Measurements from ENCODE around the gene SKIDA1.
A peak's percentile ranks its signal among the peaks of the same experiment; 100 is the strongest.

The SKIDA1 gene

DNA sequence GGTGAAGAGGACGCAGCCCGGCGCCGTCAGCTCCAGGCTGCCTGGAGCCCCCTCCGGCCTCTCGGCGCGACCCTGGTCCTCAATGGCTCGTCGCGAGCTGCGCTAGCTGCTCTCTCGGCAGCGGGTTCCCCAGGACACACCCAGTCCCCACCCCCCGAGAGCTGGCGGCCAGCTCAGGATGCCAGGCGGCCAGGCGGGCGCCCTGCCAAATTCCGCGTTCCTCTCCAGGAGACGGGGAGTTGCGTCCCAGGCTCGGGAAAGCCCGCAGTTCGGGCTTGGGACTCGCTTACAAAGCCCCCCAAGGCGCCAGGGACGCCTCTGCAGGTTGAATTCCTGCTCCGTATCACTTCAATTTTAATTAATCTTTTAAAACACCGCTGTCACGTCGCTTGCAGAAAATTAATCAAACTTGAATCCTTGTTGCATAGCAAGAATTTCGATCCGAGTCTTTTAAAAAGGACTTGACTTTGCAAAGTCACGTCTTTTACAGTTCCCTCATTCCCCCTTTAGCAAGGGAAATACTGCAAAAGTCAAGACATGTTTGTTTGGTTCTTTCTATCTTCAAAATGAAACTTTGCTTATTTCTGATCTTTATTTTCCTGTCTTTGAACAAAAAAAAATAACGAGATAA lies 28.2 kb downstream of the SKIDA1 start:
- peak; percentile 94 for DNase-seq (ENCODE audit: low read depth)
- H3K27me3 ChIP-seq (replicated peaks; ENCODE audit: control insufficient read depth, insufficient read depth, low read length): no peaks in the 10 kb centered on the region
- peak overlapping the region; percentile 92 for H3K4me3 ChIP-seq (ENCODE audit: low read length)
- H3K9ac ChIP-seq (ENCODE audit: low read length): peak overlapping the region; percentile 86
- no peaks in the 10 kb centered on the region for H3K9me3 ChIP-seq (ENCODE audit: control insufficient read depth, low read length)
- no peaks in the 10 kb centered on the region for H3K36me3 ChIP-seq (ENCODE audit: control insufficient read depth, insufficient read depth, low read length, severe bottlenecking)
- H3K4me1 ChIP-seq (ENCODE audit: control insufficient read depth, insufficient read depth, low read length): peaks cover 3% of the 10 kb centered on the region

DNA sequence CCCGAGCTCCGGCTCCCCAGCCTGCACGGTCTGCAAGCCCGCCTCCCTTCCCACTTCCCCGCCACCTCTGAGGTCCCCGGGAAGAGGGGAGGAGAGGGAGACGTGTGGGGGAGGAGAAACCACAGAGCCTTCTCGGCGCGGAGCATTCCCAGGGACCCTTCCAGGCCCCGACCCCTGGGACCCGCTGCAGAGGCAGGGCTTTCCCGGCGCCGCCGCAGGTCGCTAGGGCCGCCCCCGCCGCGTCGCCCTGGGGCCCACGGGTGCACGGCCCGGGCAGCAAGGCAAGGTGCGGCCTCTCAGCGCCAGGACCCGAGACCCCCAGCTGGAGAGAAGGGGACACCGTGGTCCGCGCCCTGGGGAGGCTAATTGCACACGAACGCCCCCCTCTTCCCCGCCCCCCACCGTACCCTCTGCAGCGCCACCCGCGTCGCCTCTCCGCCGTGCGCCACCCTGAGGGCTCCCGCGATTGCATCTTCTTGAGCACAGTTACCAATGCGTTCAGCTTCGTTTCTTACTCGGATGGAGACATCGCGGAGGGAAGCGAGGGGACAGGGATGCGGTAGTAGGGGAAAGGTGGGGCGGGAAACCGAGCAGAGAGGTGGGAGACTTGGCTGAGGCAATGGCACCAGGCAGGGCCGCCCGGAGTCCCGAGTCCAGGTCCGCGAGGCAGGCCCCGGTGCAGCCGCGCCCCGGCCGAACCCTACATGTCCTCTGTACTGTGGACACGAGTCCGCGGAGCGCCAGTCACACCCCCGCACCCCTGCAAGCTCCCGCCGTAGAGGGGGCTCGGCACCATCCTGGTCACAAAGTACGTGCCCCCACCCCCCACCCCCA lies 28.9 kb downstream of the SKIDA1 start:
- Histone ChIP-seq H3K4me1 (ENCODE audit: control insufficient read depth, insufficient read depth, low read length) (peaks cover 3% of the 10 kb centered on the region), H3K36me3 (ENCODE audit: control insufficient read depth, insufficient read depth, low read length, severe bottlenecking) (no peaks in the 10 kb centered on the region), H3K4me3 (ENCODE audit: low read length) (peak overlapping the region; percentile 92), H3K27me3 (replicated peaks; ENCODE audit: control insufficient read depth, insufficient read depth, low read length) (no peaks in the 10 kb centered on the region), H3K9ac (ENCODE audit: low read length) (peak overlapping the region; percentile 86), H3K9me3 (ENCODE audit: control insufficient read depth, low read length) (no peaks in the 10 kb centered on the region)
- DNase-seq (ENCODE audit: low read depth): peak; percentile 72

DNA sequence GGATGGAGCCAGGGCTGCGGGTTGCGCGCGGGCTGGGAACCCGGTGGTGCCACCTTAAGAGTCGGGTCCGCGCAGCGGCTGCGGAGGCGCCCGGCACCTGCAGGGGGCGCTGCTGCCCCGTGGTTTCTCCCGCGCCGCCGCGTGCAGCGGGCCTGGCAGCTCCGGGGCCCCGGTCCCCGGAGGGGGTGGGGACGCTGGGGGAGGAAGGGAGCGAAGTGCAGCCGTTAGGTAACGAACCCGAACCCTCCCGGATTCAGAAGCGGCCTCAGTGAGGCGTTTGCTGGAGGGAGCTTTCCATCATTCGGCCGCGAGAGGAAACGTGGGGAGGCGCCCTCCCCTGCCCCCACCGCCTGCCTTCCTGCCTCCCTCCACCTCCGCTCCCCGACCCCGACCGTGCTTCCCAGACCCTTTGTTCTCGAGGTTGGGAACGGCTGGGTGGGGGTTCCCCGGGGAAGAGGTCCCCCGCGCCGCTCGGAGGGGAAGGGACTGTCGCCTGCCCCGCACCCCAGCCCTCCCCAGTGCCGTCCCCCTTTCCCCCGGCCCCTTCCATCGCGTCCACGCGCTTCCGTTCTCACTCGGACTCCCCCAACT lies 29.6 kb downstream of the SKIDA1 start:
- DNase-seq (ENCODE audit: low read depth): peak; percentile 90
- H3K27me3 ChIP-seq (replicated peaks; ENCODE audit: control insufficient read depth, insufficient read depth, low read length): no peaks in the 10 kb centered on the region
- H3K9me3 ChIP-seq (ENCODE audit: control insufficient read depth, low read length): no peaks in the 10 kb centered on the region

DNA sequence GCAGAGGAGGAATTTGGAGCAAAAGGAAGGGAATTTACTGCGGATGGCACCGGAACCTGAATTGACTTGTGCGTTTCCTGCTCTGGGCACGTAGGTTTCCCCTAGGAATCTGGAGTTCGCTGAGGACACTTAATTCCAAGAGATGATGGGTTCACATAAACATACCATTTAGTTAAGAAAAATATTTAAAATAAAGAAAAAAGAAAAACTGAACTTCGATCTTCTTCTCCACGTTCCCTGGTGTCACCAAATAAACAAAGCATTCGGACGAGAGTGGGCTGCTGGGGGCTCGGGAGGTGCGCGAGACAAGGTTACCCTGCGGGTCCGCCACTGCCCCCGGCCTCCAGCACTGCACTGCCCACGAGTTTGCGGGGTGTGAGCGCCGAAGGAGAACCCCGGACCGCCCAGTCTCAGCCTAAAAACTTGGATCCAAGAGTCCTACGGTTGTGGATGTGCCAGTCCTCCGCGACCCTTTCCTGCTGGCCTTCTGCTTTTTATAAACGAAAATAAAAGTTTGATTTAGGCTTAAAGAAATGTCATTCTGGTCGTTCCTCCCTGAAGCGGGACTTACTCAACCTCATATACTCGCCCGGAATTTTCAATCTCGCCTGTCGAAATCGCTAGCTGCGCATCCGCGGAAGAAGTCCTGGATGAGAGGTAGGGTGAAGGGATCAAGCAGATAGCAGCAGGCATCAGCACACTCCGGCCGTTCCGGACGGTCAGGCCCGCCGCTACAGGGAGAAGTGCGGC lies 30.3 kb downstream of the SKIDA1 start:
- Histone ChIP-seq H3K36me3 (ENCODE audit: control insufficient read depth, insufficient read depth, low read length, severe bottlenecking) (no peaks in the 10 kb centered on the region), H3K4me3 (ENCODE audit: low read length) (peak overlapping the region; percentile 92), H3K4me1 (ENCODE audit: control insufficient read depth, insufficient read depth, low read length) (peaks cover 3% of the 10 kb centered on the region), H3K9me3 (ENCODE audit: control insufficient read depth, low read length) (no peaks in the 10 kb centered on the region), H3K9ac (ENCODE audit: low read length) (peak overlapping the region; percentile 86), H3K27me3 (replicated peaks; ENCODE audit: control insufficient read depth, insufficient read depth, low read length) (no peaks in the 10 kb centered on the region)
- no peak for DNase-seq (ENCODE audit: low read depth)

More for the DNA sequence above, 29.6 kb downstream of the SKIDA1 start:
- H3K4me3 ChIP-seq (ENCODE audit: low read length): peak overlapping the region; percentile 92
- H3K9ac ChIP-seq (ENCODE audit: low read length): peak overlapping the region; percentile 86
- peaks cover 3% of the 10 kb centered on the region for H3K4me1 ChIP-seq (ENCODE audit: control insufficient read depth, insufficient read depth, low read length)
- H3K36me3 ChIP-seq (ENCODE audit: control insufficient read depth, insufficient read depth, low read length, severe bottlenecking): no peaks in the 10 kb centered on the region

DNA sequence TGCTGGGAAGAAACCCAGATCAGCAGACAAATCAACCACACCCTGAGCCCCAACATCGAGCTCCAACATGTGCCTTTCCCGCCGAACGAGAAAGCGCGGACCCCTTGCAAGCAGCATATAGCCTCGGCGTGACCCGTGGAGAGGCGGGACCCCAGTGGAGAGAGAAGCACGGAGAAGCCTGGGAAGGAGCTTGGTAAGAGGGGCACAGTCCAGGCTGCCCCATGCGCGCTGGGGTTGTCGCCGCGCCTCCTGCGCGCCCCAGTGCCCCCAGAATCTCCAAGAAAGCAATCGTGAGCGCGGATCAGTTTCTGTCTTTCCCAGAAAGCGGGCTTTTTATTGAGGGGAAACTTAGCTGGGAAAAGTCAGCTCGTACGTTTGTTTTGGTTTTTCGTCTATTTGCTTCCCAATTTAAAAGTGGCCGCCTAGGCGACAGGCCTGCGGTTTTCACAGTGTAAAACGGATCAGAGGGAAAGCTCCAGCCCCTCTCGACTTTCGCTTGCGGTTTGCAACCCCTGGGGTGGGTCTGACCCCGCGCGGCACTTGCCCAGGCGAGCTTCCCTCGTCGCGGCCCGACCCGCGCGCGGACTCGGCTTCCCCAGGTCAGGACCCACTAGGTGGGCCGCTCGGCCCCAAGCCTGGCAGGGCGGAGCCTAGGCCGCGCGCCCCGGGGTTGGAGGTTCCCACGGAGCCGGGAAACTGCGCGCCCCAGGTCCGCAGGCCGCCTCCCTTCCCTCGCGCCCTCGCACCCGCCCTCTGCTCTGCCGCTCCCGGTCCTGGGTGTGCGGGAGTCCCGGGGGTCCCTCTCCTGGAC lies 31.1 kb downstream of the SKIDA1 start:
- peak; percentile 63 for DNase-seq (ENCODE audit: low read depth)
- Histone ChIP-seq H3K4me1 (ENCODE audit: control insufficient read depth, insufficient read depth, low read length) (peaks cover 3% of the 10 kb centered on the region), H3K36me3 (ENCODE audit: control insufficient read depth, insufficient read depth, low read length, severe bottlenecking) (no peaks in the 10 kb centered on the region), H3K9ac (ENCODE audit: low read length) (peak overlapping the region; percentile 86), H3K9me3 (ENCODE audit: control insufficient read depth, low read length) (no peaks in the 10 kb centered on the region), H3K4me3 (ENCODE audit: low read length) (peak overlapping the region; percentile 92), H3K27me3 (replicated peaks; ENCODE audit: control insufficient read depth, insufficient read depth, low read length) (no peaks in the 10 kb centered on the region)

DNA sequence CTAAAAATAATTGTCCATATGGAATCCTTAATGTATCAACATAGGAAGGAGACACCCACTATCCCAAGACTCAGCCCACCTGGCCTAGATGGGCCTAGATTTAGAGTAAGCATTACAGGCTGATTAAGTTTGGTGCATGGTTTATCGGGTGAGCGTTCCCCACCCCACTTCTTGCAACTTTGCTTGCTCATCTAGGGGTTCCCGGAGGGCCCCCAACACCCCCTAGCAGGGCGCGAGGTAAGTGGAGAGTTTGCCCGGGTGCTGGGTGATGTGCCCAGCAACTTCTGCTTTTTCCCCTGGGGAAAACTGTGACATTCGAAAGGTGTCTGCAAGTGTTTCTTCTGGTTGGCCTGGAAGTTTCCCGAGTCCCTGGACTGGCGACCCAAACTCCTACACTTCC lies 31.7 kb downstream of the SKIDA1 start:
- H3K27me3 ChIP-seq (replicated peaks; ENCODE audit: control insufficient read depth, insufficient read depth, low read length): no peaks in the 10 kb centered on the region
- no peaks in the 10 kb centered on the region for H3K9me3 ChIP-seq (ENCODE audit: control insufficient read depth, low read length)
- no peak for DNase-seq (ENCODE audit: low read depth)
- H3K9ac ChIP-seq (ENCODE audit: low read length): peak overlapping the region; percentile 86
- H3K4me1 ChIP-seq (ENCODE audit: control insufficient read depth, insufficient read depth, low read length): peaks cover 7% of the 10 kb centered on the region
- no peaks in the 10 kb centered on the region for H3K36me3 ChIP-seq (ENCODE audit: control insufficient read depth, insufficient read depth, low read length, severe bottlenecking)
- peak overlapping the region; percentile 92 for H3K4me3 ChIP-seq (ENCODE audit: low read length)

DNA sequence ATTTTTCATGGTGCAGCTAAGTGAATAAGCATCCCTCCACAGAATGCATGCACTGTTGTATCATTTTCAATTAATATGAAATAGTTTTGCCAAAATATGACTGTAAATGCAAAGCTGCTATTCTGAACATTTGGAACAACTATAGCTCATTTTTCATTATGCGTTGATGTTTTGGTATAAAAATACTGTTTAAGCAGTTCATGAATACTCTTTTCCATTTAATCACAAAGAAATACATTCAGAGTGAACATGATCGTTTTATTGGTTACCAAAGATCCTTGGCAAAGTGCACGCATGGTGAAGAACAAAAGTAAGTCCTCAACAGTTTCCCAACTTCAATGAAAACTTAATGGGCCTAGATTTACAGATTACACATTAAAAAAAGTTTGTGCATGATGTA lies 33.1 kb downstream of the SKIDA1 start:
- peaks cover 11% of the 10 kb centered on the region for H3K4me1 ChIP-seq (ENCODE audit: control insufficient read depth, insufficient read depth, low read length)
- no peaks in the 10 kb centered on the region for H3K36me3 ChIP-seq (ENCODE audit: control insufficient read depth, insufficient read depth, low read length, severe bottlenecking)
- no peaks in the 10 kb centered on the region for H3K9me3 ChIP-seq (ENCODE audit: control insufficient read depth, low read length)
- H3K27me3 ChIP-seq (replicated peaks; ENCODE audit: control insufficient read depth, insufficient read depth, low read length): no peaks in the 10 kb centered on the region
- H3K9ac ChIP-seq (ENCODE audit: low read length): no peak overlapping the region
- no peak for DNase-seq (ENCODE audit: low read depth)
- H3K4me3 ChIP-seq (ENCODE audit: low read length): no peak overlapping the region

DNA sequence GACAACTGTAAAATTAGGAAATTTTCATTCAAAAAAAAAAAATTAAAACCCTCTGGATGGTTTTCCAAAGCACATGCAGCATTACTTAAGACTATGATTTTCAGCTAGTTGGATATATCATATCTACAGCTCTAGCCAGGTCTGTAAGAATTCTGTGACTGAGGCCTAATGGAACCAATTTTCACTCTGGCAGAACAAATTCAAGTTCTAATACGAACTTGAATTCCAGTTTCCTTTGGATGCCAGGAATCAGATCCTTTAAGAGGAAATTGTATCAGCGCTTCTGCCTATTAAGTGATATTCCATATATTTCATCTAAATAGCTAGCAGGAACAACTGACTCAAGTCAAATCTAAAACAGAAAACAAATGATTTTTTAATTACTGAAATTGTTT lies 34.8 kb downstream of the SKIDA1 start:
- H3K9me3 ChIP-seq (ENCODE audit: control insufficient read depth, low read length): no peaks in the 10 kb centered on the region
- H3K9ac ChIP-seq (ENCODE audit: low read length): no peak overlapping the region
- H3K4me3 ChIP-seq (ENCODE audit: low read length): no peak overlapping the region
- peaks cover 11% of the 10 kb centered on the region for H3K4me1 ChIP-seq (ENCODE audit: control insufficient read depth, insufficient read depth, low read length)
- no peak for DNase-seq (ENCODE audit: low read depth)
- no peaks in the 10 kb centered on the region for H3K36me3 ChIP-seq (ENCODE audit: control insufficient read depth, insufficient read depth, low read length, severe bottlenecking)
- no peaks in the 10 kb centered on the region for H3K27me3 ChIP-seq (replicated peaks; ENCODE audit: control insufficient read depth, insufficient read depth, low read length)

DNA sequence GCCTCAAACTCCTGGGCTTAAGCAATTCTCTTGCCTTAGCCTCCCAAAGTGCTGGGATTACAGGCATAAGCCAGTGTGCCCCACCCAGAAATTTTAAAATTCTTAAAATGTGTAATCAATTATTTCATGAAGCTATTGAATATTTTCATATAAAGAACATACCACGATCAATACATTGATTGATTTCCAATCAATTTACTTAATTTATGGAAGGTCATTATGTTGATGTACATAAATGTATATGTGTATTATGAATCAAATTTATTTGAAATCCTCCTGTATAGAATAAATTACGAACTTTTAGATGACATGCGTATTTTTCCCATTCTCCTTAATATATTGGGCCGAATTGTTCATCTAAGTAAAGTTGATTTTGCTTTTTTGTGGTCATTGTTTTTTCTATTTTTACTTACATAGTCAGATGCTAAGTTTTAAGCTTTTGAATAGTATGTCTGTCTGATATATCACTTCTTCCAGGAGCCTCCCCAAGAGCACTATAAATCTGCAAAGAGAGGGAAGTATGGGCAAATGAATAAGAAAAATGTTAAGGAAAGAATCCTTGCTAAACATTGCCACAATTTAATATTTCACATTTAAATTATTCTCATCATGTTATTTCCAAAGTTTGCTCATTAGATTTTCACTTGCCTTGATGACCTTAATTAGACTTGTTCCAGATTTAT lies 35.3 kb downstream of the SKIDA1 start:
- Histone ChIP-seq H3K36me3 (ENCODE audit: control insufficient read depth, insufficient read depth, low read length, severe bottlenecking) (no peaks in the 10 kb centered on the region), H3K9me3 (ENCODE audit: control insufficient read depth, low read length) (no peaks in the 10 kb centered on the region), H3K27me3 (replicated peaks; ENCODE audit: control insufficient read depth, insufficient read depth, low read length) (no peaks in the 10 kb centered on the region), H3K4me1 (ENCODE audit: control insufficient read depth, insufficient read depth, low read length) (peaks cover 11% of the 10 kb centered on the region), H3K4me3 (ENCODE audit: low read length) (no peak overlapping the region), H3K9ac (ENCODE audit: low read length) (no peak overlapping the region)
- DNase-seq (ENCODE audit: low read depth): no peak

DNA sequence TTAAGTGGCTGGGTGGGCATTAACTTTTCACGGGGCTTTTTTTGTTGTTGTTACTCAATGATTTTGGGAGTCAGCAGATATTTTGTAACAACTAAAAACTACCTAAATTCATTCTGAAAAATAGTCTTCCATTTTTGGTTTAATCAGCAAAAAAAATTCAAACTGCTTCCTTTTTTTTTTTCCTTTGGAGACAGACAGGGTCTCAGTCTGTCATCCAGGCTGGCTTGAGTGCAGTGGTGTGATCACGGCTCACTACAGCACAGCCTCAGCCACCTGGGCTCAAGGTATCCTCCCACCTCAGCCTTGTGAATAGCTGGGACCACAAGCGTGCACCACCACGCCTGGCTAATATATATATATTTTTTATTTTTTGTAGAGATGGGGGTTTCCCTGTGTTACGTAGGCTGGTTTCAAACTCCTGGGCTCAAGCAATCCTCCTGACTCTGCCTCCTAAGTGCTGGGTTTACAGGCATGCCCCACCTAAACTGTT lies 36.5 kb downstream of the SKIDA1 start:
- no peak for DNase-seq (ENCODE audit: low read depth)
- H3K4me3 ChIP-seq (ENCODE audit: low read length): no peak overlapping the region
- peaks cover 8% of the 10 kb centered on the region for H3K4me1 ChIP-seq (ENCODE audit: control insufficient read depth, insufficient read depth, low read length)
- no peak overlapping the region for H3K9ac ChIP-seq (ENCODE audit: low read length)
- no peaks in the 10 kb centered on the region for H3K36me3 ChIP-seq (ENCODE audit: control insufficient read depth, insufficient read depth, low read length, severe bottlenecking)
- no peaks in the 10 kb centered on the region for H3K9me3 ChIP-seq (ENCODE audit: control insufficient read depth, low read length)
- no peaks in the 10 kb centered on the region for H3K27me3 ChIP-seq (replicated peaks; ENCODE audit: control insufficient read depth, insufficient read depth, low read length)
